HL-60 (cell line): ENCODE measurements around the gene PRKAG2.

Experiments used
- DNase-seq, 2 experiments: peaks; one replicate each; pipeline ENCODE4 v3.0.0-alpha.2; 2010 to 2020; ENCODE audit warnings: low read depth in 1 of 2, low spot score in 1 of 2
- H3K27ac ChIP-seq: fragments of 250-450 bp; sonication (Bioruptor Pico); replicated peaks from 2 replicates; pipeline ENCODE4 v1.5.1; 2020; ENCODE audit warnings: mild to moderate bottlenecking, moderate library complexity
- H3K27me3 ChIP-seq: fragments of 250-450 bp; sonication (Bioruptor Pico); 2 replicates; pipeline ENCODE4 v1.5.1; 2021; ENCODE audit warnings: mild to moderate bottlenecking, moderate library complexity; ENCODE audit not compliant: insufficient read depth, poor library complexity, severe bottlenecking
- H3K4me3 ChIP-seq: replicated peaks from 2 replicates; pipeline ENCODE4 v1.5.1; 2011; ENCODE audit warnings: mild to moderate bottlenecking, control low read depth, low read length; ENCODE audit not compliant: insufficient read depth
- GABPA ChIP-seq: IDR thresholded peaks from 2 replicates; pipeline ENCODE4 v1.6.1; 2012; ENCODE audit warnings: low read depth
- POLR2AphosphoS5 ChIP-seq: IDR thresholded peaks from 2 replicates; pipeline ENCODE4 v1.6.1; 2012; ENCODE audit warnings: low read depth
- SPI1 ChIP-seq: IDR thresholded peaks from 2 replicates; pipeline ENCODE4 v1.6.1; 2012; ENCODE audit warnings: low read depth, mild to moderate bottlenecking, borderline replicate concordance
- TF ChIP-seq, protein P1 (sequence below): IDR thresholded peaks from 2 replicates; pipeline ENCODE4 v1.6.1; 2012; ENCODE audit warnings: low read depth; ENCODE audit not compliant: insufficient replicate concordance
- TF ChIP-seq, protein P2 (sequence below): IDR thresholded peaks from one replicate; pipeline ENCODE4 v1.5.1; 2011; ENCODE audit warnings: low read length, control low read depth, inconsistent platforms; ENCODE audit not compliant: insufficient read depth

PRKAG2 gene

DNA sequence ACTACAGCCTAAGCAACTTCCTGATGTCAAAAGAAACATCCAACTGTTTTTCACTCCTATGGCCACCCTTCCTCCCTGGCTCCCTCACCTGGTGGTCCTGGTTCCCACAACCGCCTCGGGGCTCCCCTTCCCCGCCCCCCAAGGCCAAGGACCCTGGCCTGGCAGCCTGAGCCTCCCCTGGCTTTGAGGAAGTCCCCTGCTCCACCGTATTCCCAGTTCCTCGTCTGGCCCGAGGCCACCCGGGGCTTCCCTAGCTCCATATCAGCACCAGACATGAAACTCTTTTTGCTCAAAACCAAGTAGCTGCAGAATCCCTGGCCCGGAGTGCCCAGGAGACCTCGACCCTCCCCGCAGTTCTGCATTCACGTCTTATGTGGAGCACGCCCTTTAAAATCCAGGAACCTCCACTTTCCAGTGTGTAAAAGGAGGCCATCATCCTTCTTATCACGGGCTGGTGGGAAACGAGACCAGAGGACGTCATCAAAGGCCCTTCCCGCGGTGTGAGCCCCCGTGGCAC, 82.9 kb downstream of the PRKAG2 start:
- no peak overlapping the region for H3K27ac ChIP-seq
- no peak for DNase-seq
- H3K27me3 ChIP-seq = no peaks in the 10 kb centered on the region
- TF ChIP-seq, protein P1, sequence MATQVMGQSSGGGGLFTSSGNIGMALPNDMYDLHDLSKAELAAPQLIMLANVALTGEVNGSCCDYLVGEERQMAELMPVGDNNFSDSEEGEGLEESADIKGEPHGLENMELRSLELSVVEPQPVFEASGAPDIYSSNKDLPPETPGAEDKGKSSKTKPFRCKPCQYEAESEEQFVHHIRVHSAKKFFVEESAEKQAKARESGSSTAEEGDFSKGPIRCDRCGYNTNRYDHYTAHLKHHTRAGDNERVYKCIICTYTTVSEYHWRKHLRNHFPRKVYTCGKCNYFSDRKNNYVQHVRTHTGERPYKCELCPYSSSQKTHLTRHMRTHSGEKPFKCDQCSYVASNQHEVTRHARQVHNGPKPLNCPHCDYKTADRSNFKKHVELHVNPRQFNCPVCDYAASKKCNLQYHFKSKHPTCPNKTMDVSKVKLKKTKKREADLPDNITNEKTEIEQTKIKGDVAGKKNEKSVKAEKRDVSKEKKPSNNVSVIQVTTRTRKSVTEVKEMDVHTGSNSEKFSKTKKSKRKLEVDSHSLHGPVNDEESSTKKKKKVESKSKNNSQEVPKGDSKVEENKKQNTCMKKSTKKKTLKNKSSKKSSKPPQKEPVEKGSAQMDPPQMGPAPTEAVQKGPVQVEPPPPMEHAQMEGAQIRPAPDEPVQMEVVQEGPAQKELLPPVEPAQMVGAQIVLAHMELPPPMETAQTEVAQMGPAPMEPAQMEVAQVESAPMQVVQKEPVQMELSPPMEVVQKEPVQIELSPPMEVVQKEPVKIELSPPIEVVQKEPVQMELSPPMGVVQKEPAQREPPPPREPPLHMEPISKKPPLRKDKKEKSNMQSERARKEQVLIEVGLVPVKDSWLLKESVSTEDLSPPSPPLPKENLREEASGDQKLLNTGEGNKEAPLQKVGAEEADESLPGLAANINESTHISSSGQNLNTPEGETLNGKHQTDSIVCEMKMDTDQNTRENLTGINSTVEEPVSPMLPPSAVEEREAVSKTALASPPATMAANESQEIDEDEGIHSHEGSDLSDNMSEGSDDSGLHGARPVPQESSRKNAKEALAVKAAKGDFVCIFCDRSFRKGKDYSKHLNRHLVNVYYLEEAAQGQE = no peak
- H3K4me3 ChIP-seq = no peak overlapping the region

DNA sequence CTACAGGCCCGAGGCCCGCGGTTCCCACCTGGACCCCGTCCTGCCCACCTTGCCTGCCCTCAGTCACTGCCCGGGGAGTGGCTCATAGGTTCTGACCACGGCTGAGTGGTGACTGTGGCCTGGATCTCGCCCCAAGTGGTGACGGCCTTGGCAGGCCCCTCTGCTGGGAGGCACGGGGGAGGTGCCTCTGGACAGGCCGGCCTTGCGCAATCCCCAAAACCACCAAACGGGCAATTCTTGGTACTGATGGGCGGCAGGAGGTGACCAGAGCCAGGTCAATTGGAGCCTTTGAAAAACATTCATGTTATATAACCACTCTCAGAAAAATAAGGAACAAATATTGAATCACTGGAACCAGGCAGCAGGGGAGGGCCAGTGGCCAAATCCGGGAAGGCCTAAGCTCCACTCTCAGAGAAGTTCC, 83.4 kb downstream of the PRKAG2 start:
- H3K4me3 ChIP-seq = no peak overlapping the region
- no peak overlapping the region for H3K27ac ChIP-seq
- no peaks in the 10 kb centered on the region for H3K27me3 ChIP-seq
- DNase-seq = no peak
- TF ChIP-seq SPI1 (no peak), GABPA (no peak), POLR2AphosphoS5 (no peak)
- TF ChIP-seq, protein P1 = no peak
- TF ChIP-seq, protein P2, sequence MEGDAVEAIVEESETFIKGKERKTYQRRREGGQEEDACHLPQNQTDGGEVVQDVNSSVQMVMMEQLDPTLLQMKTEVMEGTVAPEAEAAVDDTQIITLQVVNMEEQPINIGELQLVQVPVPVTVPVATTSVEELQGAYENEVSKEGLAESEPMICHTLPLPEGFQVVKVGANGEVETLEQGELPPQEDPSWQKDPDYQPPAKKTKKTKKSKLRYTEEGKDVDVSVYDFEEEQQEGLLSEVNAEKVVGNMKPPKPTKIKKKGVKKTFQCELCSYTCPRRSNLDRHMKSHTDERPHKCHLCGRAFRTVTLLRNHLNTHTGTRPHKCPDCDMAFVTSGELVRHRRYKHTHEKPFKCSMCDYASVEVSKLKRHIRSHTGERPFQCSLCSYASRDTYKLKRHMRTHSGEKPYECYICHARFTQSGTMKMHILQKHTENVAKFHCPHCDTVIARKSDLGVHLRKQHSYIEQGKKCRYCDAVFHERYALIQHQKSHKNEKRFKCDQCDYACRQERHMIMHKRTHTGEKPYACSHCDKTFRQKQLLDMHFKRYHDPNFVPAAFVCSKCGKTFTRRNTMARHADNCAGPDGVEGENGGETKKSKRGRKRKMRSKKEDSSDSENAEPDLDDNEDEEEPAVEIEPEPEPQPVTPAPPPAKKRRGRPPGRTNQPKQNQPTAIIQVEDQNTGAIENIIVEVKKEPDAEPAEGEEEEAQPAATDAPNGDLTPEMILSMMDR = no peak

DNA sequence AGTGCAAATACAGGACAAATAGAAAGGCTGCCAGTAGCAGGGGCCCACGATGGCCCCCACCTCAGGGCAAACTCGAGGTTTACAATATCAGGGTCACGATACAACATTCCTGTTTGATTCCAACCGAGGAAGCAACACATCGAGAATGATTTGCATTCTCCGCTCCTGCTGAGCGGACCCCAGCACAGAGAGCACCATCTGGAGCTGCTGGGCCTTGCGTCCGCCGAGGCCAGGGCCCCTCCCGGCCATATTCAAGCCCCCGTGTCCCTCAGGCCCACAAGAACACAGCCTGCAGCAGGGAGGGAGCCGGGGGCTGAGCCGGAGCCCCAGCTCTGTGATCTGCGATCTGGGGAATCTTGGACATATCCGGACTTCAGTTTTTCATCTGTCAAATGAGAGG, 84.3 kb downstream of the PRKAG2 start:
- Histone ChIP-seq H3K27me3 (no peaks in the 10 kb centered on the region), H3K4me3 (no peak overlapping the region), H3K27ac (no peak overlapping the region)
- DNase-seq = no peak
- TF ChIP-seq POLR2AphosphoS5 (no peak), SPI1 (no peak), GABPA (no peak)
- TF ChIP-seq, protein P2 = no peak
- TF ChIP-seq, protein P1 = no peak

DNA sequence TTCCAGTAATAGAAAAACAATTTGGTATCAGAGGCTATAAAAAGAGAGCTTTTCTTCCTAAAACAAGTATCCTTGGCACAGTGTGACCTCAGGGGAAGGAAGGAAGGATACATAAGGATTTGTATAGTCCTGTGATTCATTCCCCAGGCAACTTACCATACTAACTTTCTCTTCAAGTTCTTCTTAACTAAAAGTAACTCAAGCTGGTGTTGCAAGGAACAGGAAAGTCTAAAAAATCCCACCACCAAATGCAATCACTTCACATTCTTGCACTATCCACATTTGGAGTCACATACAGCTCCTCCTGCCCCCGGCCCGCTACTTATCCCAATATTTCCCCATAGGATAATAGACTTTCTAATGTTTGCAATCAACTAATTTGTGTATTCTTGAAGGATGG, 84.8 kb downstream of the PRKAG2 start:
- Histone ChIP-seq H3K4me3 (no peak overlapping the region), H3K27ac (no peak overlapping the region), H3K27me3 (no peaks in the 10 kb centered on the region)
- TF ChIP-seq, protein P1 = no peak
- TF ChIP-seq GABPA (no peak), POLR2AphosphoS5 (no peak), SPI1 (no peak)
- TF ChIP-seq, protein P2 = no peak
- DNase-seq = no peak
